Measurements from ENCODE around the gene ZNF862.

- no peak for TF ChIP-seq CTCF (IDR thresholded peaks at IDR 0.05; ENCODE audit: low read depth, low read length)
- TF ChIP-seq MAX (IDR thresholded peaks at IDR 0.05; ENCODE audit: low read depth, low read length): no peak
Observed at GRCh38 chr7:149830997-149831740, 7.0 kb upstream of the ZNF862 start.
